HepG2 (cell line): ENCODE results near the gene SORBS2. TPM values are rescaled to one million over a fixed set of nuclear protein-coding genes. Genes with fewer than 3 reads are reported as not detected.

Source experiments
- ATF7 ChIP-seq, 2 experiments: fragments of 450-650 bp in 1 of 2; sonication (generic) in 1 of 2; formaldehyde crosslinking in 1 of 2; IDR thresholded peaks; 2 replicates each; pipeline versions ENCODE4 v1.4.0 to v1.6.1; 2016 to 2020; ENCODE audit warnings: antibody characterized with exemption in 1 of 2, mild to moderate bottlenecking in 1 of 2, missing genetic modification reagents in 1 of 2
- EP300 ChIP-seq, 3 experiments: sonication (generic) in 1 of 3; formaldehyde crosslinking in 1 of 3; IDR thresholded peaks; 2 replicates each; pipeline versions ENCODE4 v1.5.1 to v1.6.1; 2011 to 2020; ENCODE audit warnings: low read depth in 2 of 3, low read length in 2 of 3, borderline replicate concordance in 1 of 3, improper control_type of control experiment in 1 of 3, mild to moderate bottlenecking in 1 of 3, missing genetic modification reagents in 1 of 3, moderate library complexity in 1 of 3
- FOXP4 ChIP-seq: sonication (generic); formaldehyde crosslinking; IDR thresholded peaks from 2 replicates; pipeline ENCODE4 v1.4.0; 2020; ENCODE audit warnings: missing genetic modification reagents
- ISL2 ChIP-seq: sonication (generic); formaldehyde crosslinking; IDR thresholded peaks from 2 replicates; pipeline ENCODE4 v1.5.0; 2020; ENCODE audit warnings: missing genetic modification reagents
- KDM4B ChIP-seq: sonication (generic); formaldehyde crosslinking; IDR thresholded peaks from 2 replicates; pipeline ENCODE4 v1.4.0; 2020; ENCODE audit warnings: missing genetic modification reagents
- NCOR1 ChIP-seq: fragments of 200-600 bp; sonication (generic); IDR thresholded peaks from 2 replicates; pipeline ENCODE4 v1.7.0; 2017; ENCODE audit warnings: antibody characterized with exemption, low read length, borderline replicate concordance
- PHF8 ChIP-seq: sonication (generic); formaldehyde crosslinking; IDR thresholded peaks from 2 replicates; pipeline ENCODE4 v1.5.0; 2020; ENCODE audit warnings: missing genetic modification reagents
- PPARG ChIP-seq: conservative IDR thresholded peaks from 2 replicates; pipeline ENCODE4 v1.6.1; 2016; ENCODE audit warnings: missing biosample characterization, missing genetic modification reagents
- REXO4 ChIP-seq: sonication (generic); formaldehyde crosslinking; IDR thresholded peaks from 2 replicates; pipeline ENCODE4 v1.8.0; 2022; ENCODE audit warnings: missing genetic modification reagents, mild to moderate bottlenecking, borderline replicate concordance
- SATB2 ChIP-seq: sonication (generic); formaldehyde crosslinking; IDR thresholded peaks from 2 replicates; pipeline ENCODE4 v1.5.0; 2020; ENCODE audit warnings: missing genetic modification reagents
- SNAPC2 ChIP-seq: sonication (generic); formaldehyde crosslinking; IDR thresholded peaks from 2 replicates; pipeline ENCODE4 v1.8.1; 2022; ENCODE audit warnings: mild to moderate bottlenecking, missing genetic modification reagents
- SOX5 ChIP-seq: IDR thresholded peaks from 2 replicates; pipeline ENCODE4 v1.6.1; 2016; ENCODE audit warnings: borderline replicate concordance
- ZMAT3 ChIP-seq: sonication (generic); formaldehyde crosslinking; conservative IDR thresholded peaks from 2 replicates; pipeline ENCODE4 v1.7.0; 2021; ENCODE audit warnings: missing genetic modification reagents
- ZNF281 ChIP-seq: sonication (generic); formaldehyde crosslinking; IDR thresholded peaks from 2 replicates; pipeline ENCODE4 v1.4.0; 2020; ENCODE audit warnings: missing genetic modification reagents, borderline replicate concordance
- ZNF350 ChIP-seq: sonication (generic); formaldehyde crosslinking; IDR thresholded peaks from 2 replicates; pipeline ENCODE4 v1.4.0; 2020; ENCODE audit warnings: mild to moderate bottlenecking, low read depth, missing genetic modification reagents, borderline replicate concordance
- ZNF652 ChIP-seq: IDR thresholded peaks from 2 replicates; pipeline ENCODE4 v1.6.1; 2016; ENCODE audit warnings: low read depth, borderline replicate concordance
- ZNF781 ChIP-seq: sonication (generic); formaldehyde crosslinking; IDR thresholded peaks from 2 replicates; pipeline ENCODE4 v1.5.1; 2020; ENCODE audit warnings: borderline replicate concordance, mild to moderate bottlenecking, missing genetic modification reagents; ENCODE audit errors: not compliant biosample characterization
- ZNF790 ChIP-seq: sonication (generic); formaldehyde crosslinking; IDR thresholded peaks from 2 replicates; pipeline ENCODE4 v1.8.0; 2022; ENCODE audit warnings: missing genetic modification reagents, mild to moderate bottlenecking, borderline replicate concordance
- polyA plus RNA-seq, 8 experiments: library from polyadenylated mRNA; depleted of rRNA in 3 of 8; stranded (reverse) in 7 of 8; unstranded in 1 of 8; fragments of >200 nt; fragmentation: Illumina TruSeq in 4 of 8; extraction: Trizol in 4 of 8; gene quantifications; 2 replicates each; pipeline versions ENCODE4 v1.2.1 to v1.2.3, GENCODE V29; 2011 to 2016; ENCODE audit warnings: low read depth in 4 of 8, missing spikeins in 1 of 8, mixed read lengths in 1 of 8; ENCODE audit not compliant: insufficient read depth in 1 of 8
- total RNA-seq, 5 experiments: library from RNA; depleted of rRNA; stranded (reverse); fragments of >200 nt; fragmentation: Illumina TruSeq; extraction: Trizol; gene quantifications; 2 replicates each; pipeline ENCODE4 v1.2.3, GENCODE V29; 2016; ENCODE audit warnings: low read depth in 1 of 5
- TF ChIP-seq, protein P1 (sequence below): IDR thresholded peaks from 2 replicates; pipeline ENCODE4 v1.6.1; 2018; ENCODE audit warnings: missing genetic modification reagents
- TF ChIP-seq, protein P2 (sequence below): sonication (generic); formaldehyde crosslinking; IDR thresholded peaks from 2 replicates; pipeline ENCODE4 v1.4.0; 2020; ENCODE audit warnings: missing genetic modification reagents
- TF ChIP-seq, protein P3 (sequence below): IDR thresholded peaks from 2 replicates; pipeline ENCODE4 v1.6.1; 2016

The SORBS2 gene
- total and polyA plus RNA-seq, 2 of the 13 experiments (the other 11 are each of a cell fraction or from before 2014, with no cell fraction given), result 25.0 to 80.5 TPM

DNA sequence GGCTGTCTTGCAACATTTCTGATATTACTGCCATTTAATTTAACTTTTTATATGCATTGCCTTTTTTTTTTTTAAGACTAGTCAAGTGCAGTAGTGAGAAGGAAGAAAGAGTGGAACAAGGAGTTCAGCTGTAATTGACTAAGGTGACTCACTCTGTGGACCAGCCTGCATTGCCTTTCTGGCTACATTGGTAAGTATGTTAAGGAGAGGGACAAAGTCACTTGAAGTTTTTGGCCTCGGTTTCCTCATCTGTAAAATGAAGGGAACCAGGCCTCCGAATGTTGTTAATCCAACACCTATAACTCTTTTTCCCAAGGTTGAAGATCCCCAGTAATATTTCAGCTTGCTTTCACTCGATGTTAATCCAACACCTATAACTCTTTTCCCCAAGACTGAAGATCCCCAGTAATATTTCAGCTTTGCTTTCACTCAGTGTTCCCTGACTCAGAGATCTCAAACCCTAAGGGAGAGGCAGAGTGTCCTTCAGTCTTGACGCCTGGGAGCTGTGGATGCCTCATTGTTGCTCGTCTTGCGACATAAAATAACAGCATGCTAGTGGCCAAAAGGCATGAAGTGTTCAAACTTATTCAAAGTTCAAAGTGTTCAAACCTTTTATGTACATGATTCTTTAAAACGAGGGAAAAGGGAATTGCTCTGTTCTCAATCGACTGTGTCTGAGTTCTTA, 102.0 kb downstream of the SORBS2 start (continued):
- TF ChIP-seq ZNF790 (no peak), REXO4 (CRISPR knock-in tag) (no peak), NCOR1 (no peak; the same call in 1 of the 2 replicates), SATB2 (peak; percentile 58; the same call in 1 of the 2 replicates), SNAPC2 (0 out of 2 replicates have a peak, but pooled peaks have one; percentile 78), ZNF350 (CRISPR knock-in tag) (no peak), ATF7 (IDR thresholded peaks at IDR 0.05) (no peak), ATF7 (CRISPR knock-in tag; IDR thresholded peaks at IDR 0.05) (no peak), ISL2 (CRISPR knock-in tag) (0 out of 2 replicates have a peak, but pooled peaks have one; percentile 31), FOXP4 (CRISPR knock-in tag) (0 out of 2 replicates have a peak, but pooled peaks have one; percentile 54), ZNF781 (CRISPR knock-in tag) (no peak), ZNF281 (CRISPR knock-in tag) (no peak), KDM4B (CRISPR knock-in tag) (no peak), EP300 (IDR thresholded peaks at IDR 0.05; ENCODE audit: low read depth in 2 of 2, low read length in 2 of 2) (peak in 1 of 2 experiments; percentile 31; a peak in 1 of 4 replicates), EP300 (CRISPR knock-in tag; IDR thresholded peaks at IDR 0.05; ENCODE audit: borderline replicate concordance) (no peak; the same call in 1 of the 2 replicates), SOX5 (peak; percentile 73; the same call in 1 of the 2 replicates), PHF8 (CRISPR knock-in tag) (no peak), ZNF652 (CRISPR knock-in tag) (peak; percentile 36; the same call in 1 of the 2 replicates), ZMAT3 (CRISPR knock-in tag) (0 out of 2 replicates have a peak, but pooled peaks have one; percentile 52), PPARG (CRISPR knock-in tag) (peak; percentile 67)
- TF ChIP-seq, protein P1, sequence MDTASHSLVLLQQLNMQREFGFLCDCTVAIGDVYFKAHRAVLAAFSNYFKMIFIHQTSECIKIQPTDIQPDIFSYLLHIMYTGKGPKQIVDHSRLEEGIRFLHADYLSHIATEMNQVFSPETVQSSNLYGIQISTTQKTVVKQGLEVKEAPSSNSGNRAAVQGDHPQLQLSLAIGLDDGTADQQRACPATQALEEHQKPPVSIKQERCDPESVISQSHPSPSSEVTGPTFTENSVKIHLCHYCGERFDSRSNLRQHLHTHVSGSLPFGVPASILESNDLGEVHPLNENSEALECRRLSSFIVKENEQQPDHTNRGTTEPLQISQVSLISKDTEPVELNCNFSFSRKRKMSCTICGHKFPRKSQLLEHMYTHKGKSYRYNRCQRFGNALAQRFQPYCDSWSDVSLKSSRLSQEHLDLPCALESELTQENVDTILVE (CRISPR knock-in tag), result no peak
- TF ChIP-seq, protein P2, sequence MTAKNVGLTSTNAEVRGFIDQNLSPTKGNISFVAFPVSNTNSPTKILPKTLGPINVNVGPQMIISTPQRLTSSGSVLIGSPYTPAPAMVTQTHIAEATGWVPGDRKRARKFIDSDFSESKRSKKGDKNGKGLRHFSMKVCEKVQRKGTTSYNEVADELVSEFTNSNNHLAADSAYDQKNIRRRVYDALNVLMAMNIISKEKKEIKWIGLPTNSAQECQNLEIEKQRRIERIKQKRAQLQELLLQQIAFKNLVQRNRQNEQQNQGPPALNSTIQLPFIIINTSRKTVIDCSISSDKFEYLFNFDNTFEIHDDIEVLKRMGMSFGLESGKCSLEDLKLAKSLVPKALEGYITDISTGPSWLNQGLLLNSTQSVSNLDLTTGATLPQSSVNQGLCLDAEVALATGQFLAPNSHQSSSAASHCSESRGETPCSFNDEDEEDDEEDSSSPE (CRISPR knock-in tag), result peak; percentile 64; the same call in 1 of the 2 replicates
- TF ChIP-seq, protein P3, sequence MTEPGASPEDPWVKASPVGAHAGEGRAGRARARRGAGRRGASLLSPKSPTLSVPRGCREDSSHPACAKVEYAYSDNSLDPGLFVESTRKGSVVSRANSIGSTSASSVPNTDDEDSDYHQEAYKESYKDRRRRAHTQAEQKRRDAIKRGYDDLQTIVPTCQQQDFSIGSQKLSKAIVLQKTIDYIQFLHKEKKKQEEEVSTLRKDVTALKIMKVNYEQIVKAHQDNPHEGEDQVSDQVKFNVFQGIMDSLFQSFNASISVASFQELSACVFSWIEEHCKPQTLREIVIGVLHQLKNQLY (CRISPR knock-in tag), result no peak
